Left colon (tissue), 2 donors: ENCODE measurements around the gene SLAIN2. TPM values are rescaled to one million over a fixed set of nuclear protein-coding genes. Genes with fewer than 3 reads are reported as not detected.
A peak's percentile ranks its signal among the peaks of the same experiment; 100 is the strongest.
"Not testable (repeated sequence)": the region's sequence is repeated elsewhere in the genome, so short reads cannot be mapped to it uniquely, and the experiment has no call there.

Experiments
- ATAC-seq: fragments of 200-7000 bp; cut with Tn5 transposase; one replicate; pipeline ENCODE4 v1.9.1; 2020; ENCODE audit warnings: mild to moderate bottlenecking, moderate library complexity
- DNase-seq, 2 donors: peaks; one replicate each; pipeline ENCODE4 v3.0.0-alpha.2; 2020
- intact Hi-C, 2 donors: fragments of 100-400 bp; cut with DNase I in 1 of 2; cut with micrococcal nuclease in 1 of 2; formaldehyde crosslinking; loops; one replicate each; pipeline versions ENCODE4 v1.11.2 to v1.14.0; 2022; cut with DNase I, micrococcal nuclease
- total RNA-seq, 2 donors: library from RNA; stranded (reverse); fragmentation: NEBNext Ultra II Directional; extraction: Animal tissue kit (Norgen Biotek cat#: 25700); gene quantifications; one replicate each; pipeline ENCODE4 v1.2.1, GENCODE V29; 2021
- donor health status: DM: no; HTN: no; CAD: no.
- donor health status: DM: yes; HTN: yes; CAD: no.

Gene SLAIN2
- total RNA-seq, 2 donors from 2014 or later = 90.1 to 94.4 TPM

- intact Hi-C loops = no loop called here
- no peak for DNase-seq
- ATAC-seq = no peak
Measured at GRCh38 chr4:48410812-48411211, 69.5 kb downstream of the SLAIN2 start.

DNA sequence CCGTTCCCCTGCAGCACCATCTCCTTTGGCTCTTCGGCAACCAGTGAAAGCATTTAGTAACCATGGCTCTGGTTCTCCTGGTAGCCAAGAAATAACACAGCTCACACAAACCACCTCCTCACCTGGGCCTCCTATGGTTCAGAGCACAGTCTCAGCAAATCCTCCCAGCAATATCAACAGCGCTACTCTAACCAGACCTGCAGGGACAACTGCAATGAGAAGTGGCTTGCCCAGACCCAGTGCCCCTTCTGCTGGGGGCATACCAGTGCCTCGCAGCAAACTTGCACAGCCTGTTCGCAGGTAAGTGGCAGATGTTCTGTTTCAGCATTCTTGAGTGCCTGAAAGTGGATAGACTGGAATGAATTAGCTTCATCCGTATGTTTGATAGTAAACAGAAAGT is 78.8 kb downstream of the SLAIN2 start:
- intact Hi-C loops = no loop called here
- no peak for ATAC-seq
- no peak for DNase-seq

DNA sequence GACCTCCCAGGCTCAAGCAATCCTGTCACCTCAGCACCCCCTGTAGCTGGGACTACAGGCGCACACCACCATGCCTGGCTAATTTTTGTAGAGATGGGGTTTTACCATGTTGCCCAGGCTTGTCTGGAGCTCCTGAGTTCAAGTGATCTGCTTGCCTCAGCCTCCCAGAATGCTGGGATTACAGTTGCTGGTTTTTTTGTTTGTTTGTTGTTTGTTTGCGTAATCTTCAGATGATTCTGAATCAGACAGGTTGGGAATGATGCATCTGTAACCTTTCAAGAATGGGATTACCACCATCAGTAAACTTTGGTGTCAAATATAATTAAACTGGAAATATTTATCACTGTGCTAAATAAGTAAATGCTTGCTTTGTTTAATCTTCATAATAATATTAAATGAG is 79.8 kb downstream of the SLAIN2 start:
- intact Hi-C loops = no loop called here
- ATAC-seq = no peak

DNA sequence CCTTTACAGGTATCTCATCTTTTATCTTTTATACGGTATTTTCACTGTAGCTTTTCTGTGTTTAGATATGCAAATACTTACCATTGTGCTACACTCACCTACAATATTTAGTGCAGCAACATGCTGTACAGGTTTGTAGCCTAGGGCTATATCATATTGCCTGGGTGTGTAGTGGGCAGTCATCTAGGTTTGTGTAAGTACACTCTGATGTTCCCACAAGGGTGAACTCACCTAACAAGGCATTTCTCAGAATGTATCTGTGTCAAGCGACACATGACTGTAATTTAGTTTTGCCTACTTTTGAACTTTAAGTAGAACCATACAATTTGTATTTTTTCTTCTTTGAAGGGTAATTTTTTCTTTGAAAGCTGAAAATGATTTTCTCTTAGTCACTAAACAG is 87.6 kb downstream of the SLAIN2 start:
- ATAC-seq (no peak), DNase-seq (no peak)
- intact Hi-C loops = no loop called here

More for the DNA sequence above, 79.8 kb downstream of the SLAIN2 start:
- DNase-seq = no peak

DNA sequence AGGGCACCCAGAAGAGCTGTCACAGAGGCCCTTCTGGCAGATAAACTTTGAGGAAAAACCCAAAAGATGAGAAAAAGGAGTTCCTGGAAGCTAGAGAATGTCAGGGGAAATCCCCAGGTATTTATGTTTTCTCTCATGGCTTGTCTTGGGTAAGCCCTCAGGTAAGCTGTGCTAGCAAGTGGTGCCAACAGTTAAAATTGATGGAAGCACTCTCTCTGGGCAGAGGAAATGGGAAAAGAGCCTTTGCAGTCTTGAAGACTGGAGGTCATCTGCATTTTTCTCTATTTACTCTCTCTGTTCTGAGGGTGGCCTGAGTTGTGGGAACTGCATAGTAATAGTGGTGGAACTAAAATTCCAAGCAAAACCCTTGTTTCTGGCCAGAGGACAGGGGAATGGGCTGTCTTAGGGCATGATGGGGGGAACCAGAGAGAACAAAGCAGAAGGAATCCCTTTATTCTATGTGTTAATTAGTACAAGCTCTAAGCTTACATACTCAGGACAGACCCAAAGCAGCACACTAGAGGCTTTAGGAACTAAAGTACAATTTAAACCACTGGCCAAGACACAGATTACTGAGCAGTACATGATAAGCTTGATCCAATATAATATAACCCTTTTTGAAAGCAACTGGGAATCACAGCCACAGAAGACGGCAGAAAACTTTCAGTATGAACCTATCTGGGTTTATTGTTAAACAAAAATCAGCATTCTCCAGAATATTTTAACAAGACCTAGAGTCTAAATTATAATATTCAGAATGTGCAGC is 88.6 kb downstream of the SLAIN2 start:
- DNase-seq (no peak), ATAC-seq (no peak)
- intact Hi-C loops = no loop called here

DNA sequence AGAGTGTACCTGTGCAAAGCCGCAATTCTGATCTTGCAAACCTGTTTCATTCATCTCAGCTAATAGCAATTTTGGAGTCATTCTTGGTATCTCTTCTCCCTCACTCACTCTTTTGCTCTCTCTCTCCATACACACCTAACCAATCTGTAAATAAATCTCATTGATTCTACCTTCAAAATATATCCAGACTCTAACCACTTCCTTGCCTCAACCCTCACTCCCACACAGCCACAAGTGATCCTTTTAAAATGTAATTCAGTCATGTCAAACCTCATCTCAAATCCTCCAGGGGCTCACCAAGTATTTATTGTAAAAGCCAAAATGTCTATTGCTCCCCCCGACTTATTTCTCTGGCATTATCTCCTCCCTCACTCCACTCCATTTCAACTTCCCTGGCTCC is 90.1 kb downstream of the SLAIN2 start:
- ATAC-seq (no peak), DNase-seq (no peak)
- intact Hi-C loops = no loop called here

- intact Hi-C loops = no loop called here
- peak; percentile 42 for ATAC-seq
- DNase-seq = no peak
Measured at GRCh38 chr4:48432017-48432416, 90.7 kb downstream of the SLAIN2 start.

GRCh38 chr4:48436318-48436717 is 95.0 kb downstream of the SLAIN2 start:
- intact Hi-C loops = no loop called here
- DNase-seq (no peak), ATAC-seq (peak; percentile 86)

GRCh38 chr4:48439988-48440387 is 98.7 kb downstream of the SLAIN2 start:
- DNase-seq (no peak), ATAC-seq (no peak)
- intact Hi-C loops = no loop called here

DNA sequence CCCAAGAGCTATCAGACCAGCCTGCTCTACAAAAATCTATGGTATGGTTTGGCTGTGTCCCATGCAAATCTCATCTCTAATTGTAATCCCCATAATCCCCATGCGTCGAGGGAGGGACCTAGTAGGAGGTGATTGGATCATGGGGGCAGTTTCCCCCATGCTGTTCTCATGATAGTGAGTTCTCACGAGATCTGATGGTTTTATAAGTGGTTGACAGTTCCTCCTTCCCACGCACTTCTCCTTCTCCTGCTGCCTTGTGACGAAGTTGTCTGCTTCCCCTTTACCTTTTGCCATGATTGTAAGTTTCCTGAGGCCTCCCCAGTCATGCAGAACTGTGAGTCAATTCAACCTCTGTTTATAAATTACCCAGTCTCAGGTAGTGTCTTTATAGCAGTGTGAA is 99.6 kb downstream of the SLAIN2 start:
- intact Hi-C loops, ATAC-seq, DNase-seq: not testable (repeated sequence)

DNA sequence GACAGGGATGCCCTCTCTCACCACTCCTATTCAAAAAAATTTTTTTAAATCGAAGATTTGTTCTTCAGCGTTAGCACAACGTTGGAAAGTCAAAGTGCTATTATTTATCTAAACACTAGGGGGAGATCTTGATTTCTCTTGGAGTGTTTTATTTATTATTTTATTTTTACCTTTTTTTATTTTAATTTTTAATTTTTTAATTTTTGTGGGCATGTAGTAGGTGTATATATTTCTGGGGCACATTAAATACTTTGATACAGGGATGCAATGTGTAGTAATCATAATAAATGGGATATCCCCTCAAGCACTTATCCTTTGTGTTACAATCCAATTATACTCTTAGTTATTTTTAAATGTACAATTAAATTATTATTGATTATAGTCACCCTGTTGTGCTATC is 104.4 kb downstream of the SLAIN2 start:
- DNase-seq (no peak), ATAC-seq (peak; percentile 57)
- intact Hi-C loops = no loop called here

DNA sequence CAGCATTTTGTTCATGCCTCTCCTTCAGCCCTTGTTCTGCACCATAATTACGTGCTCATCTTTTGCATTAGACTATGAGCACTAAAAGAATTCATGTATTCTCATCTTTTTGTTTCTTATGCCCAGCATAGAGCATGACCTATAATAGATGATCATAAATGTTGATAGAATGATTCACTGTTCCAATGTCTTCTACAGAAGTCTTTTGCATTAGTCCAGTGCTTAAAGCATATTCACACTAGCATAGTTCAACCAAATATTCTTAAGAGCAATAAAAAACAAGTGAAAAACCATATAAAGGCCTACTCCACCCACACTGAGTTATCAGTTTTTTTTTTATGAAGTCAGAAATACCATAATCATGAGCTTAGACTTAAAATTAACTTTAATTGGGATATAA is 105.3 kb downstream of the SLAIN2 start:
- DNase-seq (no peak), ATAC-seq (no peak)
- intact Hi-C loops = no loop called here

GRCh38 chr4:48449151-48449550 is 107.8 kb downstream of the SLAIN2 start:
- intact Hi-C loops = no loop called here
- DNase-seq (no peak), ATAC-seq (no peak)

DNA sequence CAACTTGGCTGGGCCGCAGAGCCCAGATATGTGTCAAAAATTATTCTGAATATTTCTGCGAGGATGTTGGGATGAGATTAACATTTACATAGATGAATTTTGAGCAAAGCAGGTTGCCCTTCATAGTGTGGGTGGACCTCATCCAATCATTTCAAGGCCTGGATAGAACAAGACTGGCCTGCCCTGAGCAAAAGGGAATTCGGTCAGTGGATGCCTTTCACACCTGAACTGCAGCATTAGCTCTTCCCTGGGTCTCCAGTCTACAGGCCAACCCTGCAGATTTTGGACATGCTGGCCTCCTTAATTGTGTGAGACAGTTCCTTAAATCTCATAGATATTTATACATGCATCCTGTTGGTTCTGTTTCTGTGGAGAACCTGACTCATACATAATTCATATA is 109.4 kb downstream of the SLAIN2 start:
- DNase-seq = no peak
- ATAC-seq = no peak
- intact Hi-C loops = no loop called here

- intact Hi-C loops, DNase-seq, ATAC-seq: not testable (repeated sequence)
Measured at GRCh38 chr4:48451656-48452055, 110.3 kb downstream of the SLAIN2 start.

- intact Hi-C loops = no loop called here
- DNase-seq (no peak), ATAC-seq (no peak)
Measured at GRCh38 chr4:48454591-48454990, 113.3 kb downstream of the SLAIN2 start.

- no peak for ATAC-seq
- intact Hi-C loops = no loop called here
Measured at GRCh38 chr4:48461000-48461399, 119.7 kb downstream of the SLAIN2 start.

DNA sequence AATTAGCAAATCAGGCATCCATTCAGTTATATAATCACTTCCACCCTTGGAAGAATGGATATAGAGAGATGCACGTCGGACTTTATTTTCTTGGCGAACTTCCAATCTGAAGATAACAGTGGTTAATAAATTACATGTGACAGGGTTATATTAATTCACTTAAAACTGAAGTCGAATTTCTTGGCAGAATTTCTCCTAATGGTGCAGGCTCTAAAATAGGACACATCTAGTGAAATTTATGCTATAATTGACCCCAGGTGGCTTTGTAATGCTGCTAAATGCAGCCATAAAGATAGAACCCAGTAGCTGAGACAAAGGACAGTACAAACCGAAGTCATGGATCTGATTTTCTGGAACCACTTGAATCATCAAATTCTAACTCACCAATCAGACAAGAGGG is 121.0 kb downstream of the SLAIN2 start:
- intact Hi-C loops = no loop called here
- ATAC-seq (no peak), DNase-seq (no peak)

More at GRCh38 chr4:48461000-48461399, 119.7 kb downstream of the SLAIN2 start:
- no peak for DNase-seq

DNA sequence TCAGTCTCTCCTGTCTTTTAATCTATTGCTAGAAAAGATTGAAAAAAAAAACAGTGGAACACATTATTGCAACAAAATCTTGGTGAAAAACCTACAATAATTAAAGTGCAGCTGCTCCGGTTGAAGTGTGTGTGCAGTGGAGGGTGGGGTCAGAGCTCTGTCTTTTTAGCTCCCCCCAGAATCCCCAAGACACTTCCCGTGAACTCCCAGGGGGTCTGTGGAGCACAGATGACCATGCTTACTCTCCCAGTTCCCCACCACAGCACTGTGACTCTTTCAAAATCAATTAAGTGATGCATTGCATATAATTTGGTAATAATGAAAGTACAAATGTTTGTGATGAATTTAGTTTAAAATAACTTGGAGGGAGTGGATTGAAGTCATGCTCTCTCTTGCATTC is 126.1 kb downstream of the SLAIN2 start:
- ATAC-seq (no peak), DNase-seq (no peak)
- intact Hi-C loops = no loop called here

DNA sequence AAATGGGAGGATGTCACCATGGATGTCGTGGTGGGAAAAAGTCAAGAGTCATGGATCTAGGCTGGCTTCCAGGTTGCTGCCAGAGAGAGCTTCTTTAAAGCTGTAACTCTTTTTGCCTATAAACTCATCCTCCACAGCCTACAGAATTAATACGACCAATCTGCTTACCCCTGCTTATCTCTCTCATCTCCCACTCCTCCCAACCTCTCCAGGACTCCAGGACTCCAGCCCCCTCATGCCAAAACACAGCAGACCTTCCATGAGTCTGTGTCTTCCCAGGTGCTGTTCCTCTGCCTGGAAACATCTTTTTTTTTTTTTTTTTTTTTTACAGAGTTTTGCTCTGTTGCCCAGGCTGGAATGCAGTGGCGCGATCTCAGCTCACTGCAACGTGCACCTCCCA is 126.6 kb downstream of the SLAIN2 start:
- intact Hi-C loops = no loop called here
- ATAC-seq = no peak
- no peak for DNase-seq

DNA sequence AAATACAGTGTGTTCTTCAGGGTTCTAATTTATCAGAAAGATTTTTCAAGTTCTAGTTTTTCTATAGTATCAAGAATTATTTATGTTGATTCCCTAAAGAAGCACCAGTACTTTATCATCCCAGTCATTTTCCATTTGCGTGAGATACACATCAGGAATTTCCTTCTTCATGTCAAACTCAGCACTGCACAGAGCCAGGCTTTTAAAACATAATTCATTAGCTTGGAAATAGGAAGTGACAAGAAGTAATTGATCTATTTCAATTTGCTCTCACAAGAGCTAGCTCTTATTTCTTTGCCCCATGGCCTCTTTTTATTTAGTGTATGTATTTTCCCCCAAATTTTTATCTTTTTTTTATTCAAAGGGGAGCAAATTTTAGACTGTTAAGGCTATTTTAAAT is 128.8 kb downstream of the SLAIN2 start:
- DNase-seq (no peak), ATAC-seq (no peak)
- intact Hi-C loops = no loop called here
